Left ventricle myocardium inferior (tissue), 1 donor: ENCODE results near the gene CIAO1. TPM values are rescaled to one million over a fixed set of nuclear protein-coding genes. Genes with fewer than 3 reads are reported as not detected.

Source experiments
- DNase-seq: peaks from one replicate; pipeline ENCODE4 v3.0.0-alpha.2; 2020
- H3K27ac ChIP-seq: fragments of 200-600 bp; replicated peaks from 2 replicates; pipeline ENCODE4 v1.8.0; 2021
- H3K27me3 ChIP-seq: fragments of 200-600 bp; 2 replicates; pipeline ENCODE4 v1.8.0; 2021; ENCODE audit warnings: low read depth
- H3K36me3 ChIP-seq: fragments of 200-600 bp; 2 replicates; pipeline ENCODE4 v1.8.0; 2021
- H3K4me1 ChIP-seq: fragments of 200-600 bp; 2 replicates; pipeline ENCODE4 v1.8.0; 2021
- H3K4me3 ChIP-seq: fragments of 200-600 bp; 2 replicates; pipeline ENCODE4 v1.8.0; 2021; ENCODE audit warnings: mild to moderate bottlenecking, moderate library complexity
- H3K9me3 ChIP-seq: fragments of 200-600 bp; replicated peaks from 2 replicates; pipeline ENCODE4 v1.8.0; 2021
- intact Hi-C: fragments of 100-400 bp; cut with micrococcal nuclease; formaldehyde crosslinking; loops from one replicate; pipeline ENCODE4 v1.11.0; 2022
- total RNA-seq: library from RNA; stranded (reverse); fragmentation: NEBNext Ultra II Directional; extraction: Animal tissue kit (Norgen Biotek cat#: 25700); gene quantifications from one replicate; pipeline ENCODE4 v1.2.1, GENCODE V29; 2021
- TF ChIP-seq, protein P1 (sequence below): fragments of 200-600 bp; IDR thresholded peaks from 2 replicates; pipeline ENCODE4 v1.8.0; 2021; ENCODE audit warnings: antibody characterized with exemption, mild to moderate bottlenecking, borderline replicate concordance
- donor health status: DM: no; HTN: yes; CAD: no; lungs with severe emphysema.

Gene CIAO1
- total RNA-seq, 1 donor from 2014 or later: 68.6 TPM

DNA sequence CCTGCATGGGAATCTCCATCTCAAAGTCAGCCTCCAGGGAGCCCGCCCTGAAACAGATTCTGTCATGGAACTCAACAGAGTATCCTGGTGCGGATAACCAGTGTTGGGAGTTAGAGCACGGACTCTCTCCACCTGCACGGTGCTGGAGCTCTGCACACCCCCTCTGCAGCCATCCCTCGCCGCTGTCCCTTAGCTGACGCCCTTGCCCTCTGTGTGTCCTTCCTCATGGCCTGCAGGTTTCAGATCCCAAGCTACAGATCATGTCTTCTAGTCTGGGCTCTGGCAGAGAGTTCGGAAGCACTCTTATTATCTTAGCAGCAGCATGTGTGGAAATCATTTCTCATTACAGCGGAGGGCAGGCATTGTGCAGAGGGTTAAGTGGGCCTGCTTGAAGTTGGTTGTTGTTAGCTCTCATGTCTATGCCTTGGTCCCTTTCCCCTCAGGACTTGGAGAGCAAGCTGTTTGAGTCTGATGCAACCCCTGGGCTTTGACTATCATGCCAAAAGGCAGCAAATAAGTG lies 26.2 kb upstream of the CIAO1 start:
- Histone ChIP-seq H3K9me3 (no peaks in the 10 kb centered on the region), H3K27me3 (no peaks in the 10 kb centered on the region), H3K4me1 (peaks cover 39% of the 10 kb centered on the region), H3K27ac (peak overlapping the region; percentile 71), H3K4me3 (no peak overlapping the region), H3K36me3 (no peaks in the 10 kb centered on the region)
- no peak for DNase-seq
- intact Hi-C loops: no loop called here
- TF ChIP-seq, protein P1, sequence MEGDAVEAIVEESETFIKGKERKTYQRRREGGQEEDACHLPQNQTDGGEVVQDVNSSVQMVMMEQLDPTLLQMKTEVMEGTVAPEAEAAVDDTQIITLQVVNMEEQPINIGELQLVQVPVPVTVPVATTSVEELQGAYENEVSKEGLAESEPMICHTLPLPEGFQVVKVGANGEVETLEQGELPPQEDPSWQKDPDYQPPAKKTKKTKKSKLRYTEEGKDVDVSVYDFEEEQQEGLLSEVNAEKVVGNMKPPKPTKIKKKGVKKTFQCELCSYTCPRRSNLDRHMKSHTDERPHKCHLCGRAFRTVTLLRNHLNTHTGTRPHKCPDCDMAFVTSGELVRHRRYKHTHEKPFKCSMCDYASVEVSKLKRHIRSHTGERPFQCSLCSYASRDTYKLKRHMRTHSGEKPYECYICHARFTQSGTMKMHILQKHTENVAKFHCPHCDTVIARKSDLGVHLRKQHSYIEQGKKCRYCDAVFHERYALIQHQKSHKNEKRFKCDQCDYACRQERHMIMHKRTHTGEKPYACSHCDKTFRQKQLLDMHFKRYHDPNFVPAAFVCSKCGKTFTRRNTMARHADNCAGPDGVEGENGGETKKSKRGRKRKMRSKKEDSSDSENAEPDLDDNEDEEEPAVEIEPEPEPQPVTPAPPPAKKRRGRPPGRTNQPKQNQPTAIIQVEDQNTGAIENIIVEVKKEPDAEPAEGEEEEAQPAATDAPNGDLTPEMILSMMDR: no peak

DNA sequence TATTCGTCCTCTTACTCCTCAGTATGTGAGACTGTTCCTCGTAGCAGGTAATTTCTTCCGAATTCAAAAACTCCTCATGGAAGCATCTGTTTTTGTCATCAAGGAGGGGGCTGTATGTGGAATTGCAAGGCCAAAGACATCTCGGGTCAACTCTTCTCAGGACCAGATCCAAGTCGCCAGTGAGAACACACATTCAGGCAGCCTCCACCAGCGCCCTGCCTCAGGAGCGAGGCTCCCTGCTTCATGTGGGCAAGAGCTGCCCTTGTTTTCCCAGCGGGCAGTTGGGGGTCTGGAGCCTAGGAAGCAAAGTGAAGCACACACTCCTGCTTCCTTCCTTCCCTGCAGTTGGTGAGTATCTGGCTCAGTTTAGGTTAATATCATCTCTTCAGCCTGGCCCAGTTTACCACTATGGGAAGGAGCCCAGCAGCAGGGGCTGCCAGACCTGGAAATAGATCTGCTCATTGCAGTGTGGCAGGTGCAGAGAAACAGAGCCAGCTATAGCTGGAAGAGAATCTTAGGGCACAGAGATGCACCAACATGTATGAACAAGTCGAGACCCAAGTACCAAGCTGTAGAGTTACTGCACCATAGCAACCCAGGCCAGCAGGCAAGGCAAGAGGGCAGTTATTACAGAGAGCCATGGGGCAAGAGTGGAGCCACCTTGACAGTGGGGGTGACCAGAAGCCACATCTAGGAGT lies 25.5 kb upstream of the CIAO1 start:
- TF ChIP-seq, protein P1: no peak
- intact Hi-C loops: no loop called here
- Histone ChIP-seq H3K27me3 (no peaks in the 10 kb centered on the region), H3K9me3 (no peaks in the 10 kb centered on the region), H3K36me3 (no peaks in the 10 kb centered on the region), H3K4me3 (no peak overlapping the region), H3K27ac (peak overlapping the region; percentile 71), H3K4me1 (peaks cover 39% of the 10 kb centered on the region)
- DNase-seq: no peak

DNA sequence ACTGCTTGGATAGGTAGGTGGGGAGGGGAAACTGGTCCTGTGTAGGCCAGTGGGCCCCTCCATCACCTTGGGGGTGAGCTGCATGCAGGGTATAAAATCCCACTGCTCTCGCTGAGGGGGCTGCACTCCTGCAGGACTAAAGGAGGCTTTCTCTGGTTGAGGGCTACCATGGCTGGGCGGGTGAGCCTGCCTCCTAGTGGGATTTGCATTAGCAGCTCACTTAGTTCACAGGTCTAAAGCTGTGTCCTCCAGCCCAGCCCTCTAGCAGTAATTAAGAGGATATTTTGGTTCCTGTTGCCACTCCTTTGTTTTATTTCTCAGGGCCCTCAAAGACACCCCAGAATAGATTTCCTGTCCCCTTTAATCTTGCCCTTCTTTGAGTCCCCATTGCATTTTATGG lies 24.8 kb upstream of the CIAO1 start:
- intact Hi-C loops: no loop called here
- no peaks in the 10 kb centered on the region for H3K27me3 ChIP-seq
- peak overlapping the region; percentile 71 for H3K27ac ChIP-seq
- no peaks in the 10 kb centered on the region for H3K36me3 ChIP-seq
- peaks cover 45% of the 10 kb centered on the region for H3K4me1 ChIP-seq
- DNase-seq: no peak
- no peaks in the 10 kb centered on the region for H3K9me3 ChIP-seq
- H3K4me3 ChIP-seq: no peak overlapping the region
- TF ChIP-seq, protein P1: no peak

DNA sequence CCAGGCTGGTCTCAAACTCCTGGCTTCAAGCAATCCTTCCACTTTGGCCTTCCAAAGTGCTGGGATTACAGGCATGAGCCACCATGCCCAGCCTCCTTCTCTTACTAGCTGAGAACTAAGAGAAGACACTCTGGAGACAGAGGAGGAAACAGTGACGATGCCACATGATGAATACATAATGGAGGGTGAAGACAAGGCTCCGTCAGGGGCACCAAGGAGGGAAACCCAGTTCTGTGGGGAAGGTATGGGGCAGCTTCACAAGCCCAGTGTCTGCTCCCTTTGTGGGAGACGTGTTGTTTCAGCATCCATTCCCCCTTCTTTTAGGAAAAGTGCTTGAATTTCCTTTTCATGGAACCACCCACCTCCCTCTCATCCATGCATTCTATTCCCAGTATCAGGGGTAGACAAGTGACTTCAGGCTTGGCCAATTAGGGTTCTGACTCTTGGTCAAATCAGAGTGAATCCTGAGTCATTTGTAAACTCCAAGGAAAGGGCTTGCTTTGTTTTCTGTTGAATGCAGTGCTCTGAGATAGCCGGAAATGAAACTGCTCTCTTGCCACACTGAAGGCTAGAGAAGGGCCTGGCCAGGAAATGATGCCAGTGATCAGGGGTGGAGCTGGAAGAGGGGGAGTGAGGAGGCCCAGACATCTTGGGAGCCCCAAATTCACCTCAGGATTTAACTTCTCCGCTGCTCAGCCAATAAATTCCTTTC lies 24.0 kb upstream of the CIAO1 start:
- TF ChIP-seq, protein P1: no peak
- Histone ChIP-seq H3K4me3 (no peak overlapping the region), H3K36me3 (no peaks in the 10 kb centered on the region), H3K9me3 (no peaks in the 10 kb centered on the region), H3K4me1 (peaks cover 52% of the 10 kb centered on the region), H3K27ac (peak overlapping the region; percentile 71), H3K27me3 (no peaks in the 10 kb centered on the region)
- intact Hi-C loops: no loop called here
- DNase-seq: peak; percentile 38

DNA sequence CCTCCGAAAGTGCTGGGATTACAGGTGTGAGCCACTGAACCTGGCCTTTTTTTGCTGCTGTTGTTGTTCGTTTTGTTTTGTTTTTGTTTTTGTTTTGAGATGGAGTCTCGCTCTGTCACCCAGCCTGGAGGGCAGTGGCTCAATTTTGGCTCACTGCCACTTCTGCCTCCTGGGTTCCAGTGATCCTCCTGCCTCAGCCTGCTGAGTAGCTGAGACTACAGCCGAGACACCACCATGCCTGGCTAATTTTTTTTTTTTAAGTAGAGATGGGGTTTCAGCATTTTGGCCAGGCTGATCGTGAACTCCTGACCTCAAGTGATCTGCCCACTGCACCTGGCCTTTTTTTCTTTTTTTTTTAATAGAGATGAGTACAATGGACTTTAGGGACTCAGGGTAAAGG lies 22.2 kb upstream of the CIAO1 start:
- no peaks in the 10 kb centered on the region for H3K36me3 ChIP-seq
- intact Hi-C loops: no loop called here
- H3K4me1 ChIP-seq: peaks cover 57% of the 10 kb centered on the region
- no peak overlapping the region for H3K4me3 ChIP-seq
- TF ChIP-seq, protein P1: no peak
- no peak overlapping the region for H3K27ac ChIP-seq
- H3K9me3 ChIP-seq: no peaks in the 10 kb centered on the region
- no peaks in the 10 kb centered on the region for H3K27me3 ChIP-seq
- no peak for DNase-seq
